SKM-1 (cell line): ENCODE data around the gene KATNBL1.

Experiments used
- DNase-seq: peaks from one replicate; lab custom pipeline; 2025; ENCODE audit not compliant: unreplicated experiment; lab: John Stamatoyannopoulos, UW

Gene KATNBL1, protein sequence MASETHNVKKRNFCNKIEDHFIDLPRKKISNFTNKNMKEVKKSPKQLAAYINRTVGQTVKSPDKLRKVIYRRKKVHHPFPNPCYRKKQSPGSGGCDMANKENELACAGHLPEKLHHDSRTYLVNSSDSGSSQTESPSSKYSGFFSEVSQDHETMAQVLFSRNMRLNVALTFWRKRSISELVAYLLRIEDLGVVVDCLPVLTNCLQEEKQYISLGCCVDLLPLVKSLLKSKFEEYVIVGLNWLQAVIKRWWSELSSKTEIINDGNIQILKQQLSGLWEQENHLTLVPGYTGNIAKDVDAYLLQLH

DNA sequence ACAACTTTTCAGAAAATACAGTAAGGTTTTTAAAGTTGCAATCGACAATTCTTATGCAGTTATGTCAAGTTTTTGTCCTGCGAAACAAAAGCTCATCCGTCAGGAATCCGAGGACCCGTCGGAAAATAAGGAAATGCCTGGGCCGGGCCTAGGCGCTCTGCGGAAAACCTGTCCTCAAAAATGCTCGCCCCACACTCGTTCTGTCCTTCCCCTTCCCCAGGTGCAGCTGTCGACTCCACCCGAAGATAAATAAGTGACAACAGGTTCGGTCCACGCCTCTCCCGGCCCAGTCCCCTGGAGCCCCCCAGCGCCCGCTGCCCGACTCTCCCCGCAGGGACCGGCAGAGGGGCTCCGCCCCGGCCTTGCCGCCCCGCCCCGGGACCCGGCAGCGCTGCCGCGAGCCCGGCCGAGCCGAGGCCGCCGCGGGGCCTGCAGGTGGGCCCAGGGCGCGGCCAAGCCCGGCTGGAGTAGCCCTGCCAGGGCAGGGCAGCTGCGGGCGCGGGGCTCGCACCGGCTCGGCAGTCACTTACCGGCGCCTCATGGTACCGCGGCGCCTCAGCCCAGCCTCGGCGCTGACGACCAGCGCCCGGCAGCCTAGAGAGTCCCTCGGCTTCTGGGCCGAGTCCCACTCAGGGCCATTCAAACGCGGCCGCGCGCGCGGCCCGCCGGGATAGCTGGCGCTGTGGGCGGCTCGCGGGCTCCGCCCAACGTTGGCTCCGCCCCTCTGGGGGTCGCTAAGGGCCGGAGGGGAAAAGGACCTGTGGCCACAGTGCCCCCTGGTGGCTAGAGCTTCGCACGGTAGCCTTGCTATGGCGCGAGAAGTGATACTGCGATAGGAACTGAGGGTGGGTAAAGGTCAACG, at the start of gene KATNBL1:
TSS of gene KATNBL1 (minus strand) at position 676 of the 862 bp plus-strand sequence. CDS start 46,420 bp downstream, outside the sequence.
- DNase-seq = peak; percentile 80

DNA sequence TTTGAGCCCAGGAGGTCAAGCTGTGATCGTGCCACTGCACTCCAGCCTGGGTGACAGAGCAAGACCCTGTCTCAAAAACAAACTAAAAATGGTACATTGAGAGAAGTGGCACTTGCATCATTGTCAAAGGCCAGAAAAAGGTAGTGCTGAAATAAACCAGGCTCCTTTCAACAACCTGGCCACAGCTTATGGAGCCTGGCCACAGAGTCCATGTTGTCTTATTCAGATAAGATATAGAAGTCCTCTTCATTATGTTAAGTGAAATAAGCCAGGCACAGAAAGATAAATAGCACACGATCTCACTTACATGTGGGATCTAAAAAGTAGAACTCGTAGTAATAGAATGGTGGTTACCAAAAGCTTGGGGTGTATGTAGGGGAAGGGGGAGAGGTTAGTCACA, 49.7 kb upstream of the KATNBL1 start:
- no peak for DNase-seq

DNA sequence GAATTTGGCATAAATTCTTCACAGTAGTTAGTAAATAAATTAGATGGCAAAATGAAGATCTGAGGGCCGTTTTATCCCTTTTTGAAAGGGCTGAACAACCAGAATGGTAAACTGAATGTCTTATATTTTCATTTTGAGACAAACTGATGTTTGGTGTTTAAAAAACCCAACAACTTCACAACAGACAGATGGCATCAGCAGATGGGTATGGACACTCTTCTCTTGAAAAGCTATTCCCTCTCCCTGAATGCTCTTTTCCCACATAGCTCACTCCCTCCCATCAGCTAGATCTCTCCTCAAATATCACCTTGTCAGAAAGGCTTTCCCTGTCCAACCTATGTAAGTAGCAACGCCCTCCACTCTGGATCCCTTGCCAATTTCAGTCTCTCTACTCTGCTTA, 48.3 kb upstream of the KATNBL1 start:
- DNase-seq = no peak

DNA sequence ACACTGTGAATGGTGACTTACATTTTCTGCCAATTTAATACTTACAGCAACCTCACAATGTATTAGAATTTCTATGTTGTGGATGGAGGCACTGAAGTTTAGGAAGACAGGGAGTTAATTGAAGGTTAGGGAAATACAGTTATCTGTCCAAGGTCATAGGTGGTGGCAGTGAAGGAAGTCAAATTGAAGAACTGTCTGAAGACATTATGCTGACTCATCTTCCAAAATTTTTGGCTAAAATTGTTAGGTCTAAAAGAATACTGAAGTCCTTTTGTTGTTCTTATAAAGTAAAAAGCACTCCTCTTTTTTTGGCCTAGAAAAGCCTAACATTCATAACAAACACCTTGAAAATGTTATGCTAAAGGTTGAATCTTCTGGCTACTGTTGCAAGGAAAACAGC, 42.6 kb upstream of the KATNBL1 start:
- no peak for DNase-seq

DNA sequence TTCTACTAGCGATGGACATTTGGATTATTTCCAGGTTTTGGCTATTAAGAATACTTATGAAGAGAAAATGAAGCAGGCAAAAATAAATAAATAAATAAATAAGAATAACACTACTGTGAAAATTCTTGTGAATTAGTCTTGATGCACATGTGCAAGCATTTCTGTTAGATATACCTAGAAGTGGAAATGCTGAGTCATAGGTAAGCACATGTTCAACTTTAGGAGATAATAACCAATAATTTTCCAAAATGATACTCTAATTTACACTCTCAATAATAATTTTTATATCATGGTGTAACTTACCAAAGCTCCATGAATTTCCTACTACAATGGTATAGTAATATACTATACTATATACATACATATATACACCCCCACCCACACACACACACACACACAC, 38.3 kb upstream of the KATNBL1 start:
- no peak for DNase-seq

DNA sequence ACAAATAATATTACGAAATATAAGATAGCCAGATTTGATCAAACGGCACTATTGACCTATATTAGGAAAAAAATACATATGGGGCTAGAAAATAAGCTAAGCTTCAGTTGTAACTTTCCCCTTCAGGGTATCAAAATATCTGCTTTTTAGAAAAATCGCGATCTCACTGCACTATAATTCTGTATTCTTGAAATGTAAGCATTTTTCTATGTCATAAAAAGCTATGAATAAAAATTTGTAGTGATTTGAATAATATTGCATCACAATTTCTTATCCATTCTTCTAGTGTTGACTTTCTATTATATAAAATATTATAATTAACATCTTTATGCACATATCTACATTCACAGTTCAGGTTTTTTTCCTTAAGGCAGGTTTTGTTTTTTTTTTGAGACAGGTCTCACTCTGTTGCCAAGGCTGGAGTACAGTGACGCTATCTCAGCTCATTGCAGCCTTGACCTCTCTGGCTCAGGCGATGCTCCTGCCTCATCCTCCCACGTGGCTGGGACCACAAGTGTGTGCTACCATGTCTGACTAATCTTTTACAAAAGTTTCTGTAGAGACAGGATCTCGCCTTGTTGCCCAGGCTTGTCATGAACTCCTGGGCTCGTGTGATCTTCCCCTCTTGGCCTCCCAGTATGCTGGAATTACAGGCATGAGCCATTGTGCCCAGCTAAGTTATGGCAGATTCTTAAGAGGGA, 36.5 kb upstream of the KATNBL1 start:
- no peak for DNase-seq

DNA sequence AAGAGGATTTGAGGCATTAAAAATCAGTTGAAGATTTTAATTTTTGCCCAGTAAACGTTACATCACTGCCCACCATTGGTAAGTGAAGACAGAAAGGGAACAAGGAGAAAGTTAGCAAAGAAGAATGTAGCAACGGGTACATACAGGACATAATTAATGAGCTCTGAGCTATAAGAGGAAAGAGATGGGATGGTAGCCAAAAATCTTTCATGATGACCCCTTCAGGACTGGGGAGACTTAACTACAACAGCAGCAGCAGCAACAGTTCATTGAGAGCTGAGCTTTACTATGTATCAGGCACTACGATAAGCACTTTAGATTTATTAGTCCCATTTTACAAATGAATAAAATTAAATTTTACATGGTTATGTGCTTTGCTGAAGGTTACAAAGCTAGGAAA, 33.3 kb upstream of the KATNBL1 start:
- no peak for DNase-seq

DNA sequence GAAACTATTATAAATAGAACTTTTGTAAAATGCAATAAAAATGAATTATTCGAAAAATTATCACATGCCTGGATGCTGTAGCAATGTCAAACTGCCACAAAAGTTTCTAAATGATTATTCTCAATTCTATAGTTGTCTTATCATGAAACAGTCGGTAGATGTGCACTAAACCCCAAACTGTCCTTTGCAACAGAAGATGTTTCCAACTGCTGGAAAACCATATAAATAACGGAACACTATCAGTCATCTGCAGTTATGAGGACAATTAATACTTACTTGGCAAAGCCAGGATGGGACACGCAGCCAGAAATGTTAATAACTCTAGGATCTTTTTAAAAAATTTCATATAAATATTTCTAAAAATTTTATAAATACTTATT, 32.4 kb upstream of the KATNBL1 start:
- no peak for DNase-seq

DNA sequence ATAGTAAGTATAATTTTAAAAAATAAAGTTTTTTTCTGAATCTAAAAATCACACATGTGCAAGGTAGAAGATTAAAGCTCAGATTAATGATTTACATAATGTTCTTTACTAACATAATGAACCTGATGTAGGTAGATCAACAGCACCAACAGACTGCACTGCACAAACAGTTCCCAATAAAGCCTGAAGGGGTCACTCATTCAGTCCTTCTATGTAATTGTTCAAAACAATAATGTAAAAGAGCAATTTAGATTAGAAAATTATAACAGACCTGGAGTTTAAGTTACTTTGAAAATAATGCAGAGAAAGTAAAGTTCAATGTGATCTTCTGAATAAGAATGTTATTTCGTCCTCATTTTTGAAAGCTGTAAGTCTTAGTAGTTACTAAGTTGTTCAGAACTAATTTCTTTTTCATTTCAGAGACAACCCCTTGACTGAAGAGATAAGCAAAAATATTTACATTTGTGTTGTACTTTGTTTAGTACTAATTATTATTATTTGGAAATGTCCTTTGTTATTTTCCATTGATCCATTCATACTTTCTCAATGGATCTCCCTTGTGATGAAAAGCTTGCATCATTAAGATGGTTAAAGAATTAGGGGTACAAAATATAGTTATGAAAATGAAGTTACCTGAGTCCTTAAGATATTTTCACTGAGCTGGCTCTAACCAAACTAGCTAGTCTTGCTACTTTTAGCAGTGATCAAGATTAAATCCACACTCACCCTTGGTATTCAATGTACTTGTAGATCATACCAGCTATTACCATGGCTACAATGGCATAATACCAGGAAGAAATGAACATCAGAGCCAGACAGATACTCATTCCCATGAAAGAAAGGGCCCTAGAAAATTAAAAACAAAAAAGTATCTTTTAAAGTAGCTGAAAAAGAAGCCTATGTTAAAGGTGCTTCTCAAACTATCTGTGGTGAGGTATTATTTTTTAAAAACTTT, 31.8 kb upstream of the KATNBL1 start:
- no peak for DNase-seq

DNA sequence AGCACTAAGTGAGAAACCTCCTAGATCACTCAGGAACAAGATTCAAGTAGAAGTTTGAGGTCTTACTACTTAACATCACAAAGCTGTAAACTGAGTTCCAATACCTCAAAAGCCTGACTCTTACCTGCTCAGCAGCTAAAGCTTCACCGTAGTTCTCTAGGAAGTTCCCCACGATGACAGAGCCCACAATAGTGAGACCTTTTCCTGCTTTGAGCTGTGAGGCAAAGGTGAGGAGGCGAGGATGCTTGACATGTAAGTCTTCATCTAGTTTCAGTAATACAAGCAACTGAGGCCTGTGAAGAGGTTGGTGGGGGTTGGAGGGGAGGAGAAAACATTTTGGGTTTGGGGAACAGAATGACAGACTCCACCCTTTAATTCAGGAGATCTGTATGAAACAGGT, 30.6 kb upstream of the KATNBL1 start:
- no peak for DNase-seq

DNA sequence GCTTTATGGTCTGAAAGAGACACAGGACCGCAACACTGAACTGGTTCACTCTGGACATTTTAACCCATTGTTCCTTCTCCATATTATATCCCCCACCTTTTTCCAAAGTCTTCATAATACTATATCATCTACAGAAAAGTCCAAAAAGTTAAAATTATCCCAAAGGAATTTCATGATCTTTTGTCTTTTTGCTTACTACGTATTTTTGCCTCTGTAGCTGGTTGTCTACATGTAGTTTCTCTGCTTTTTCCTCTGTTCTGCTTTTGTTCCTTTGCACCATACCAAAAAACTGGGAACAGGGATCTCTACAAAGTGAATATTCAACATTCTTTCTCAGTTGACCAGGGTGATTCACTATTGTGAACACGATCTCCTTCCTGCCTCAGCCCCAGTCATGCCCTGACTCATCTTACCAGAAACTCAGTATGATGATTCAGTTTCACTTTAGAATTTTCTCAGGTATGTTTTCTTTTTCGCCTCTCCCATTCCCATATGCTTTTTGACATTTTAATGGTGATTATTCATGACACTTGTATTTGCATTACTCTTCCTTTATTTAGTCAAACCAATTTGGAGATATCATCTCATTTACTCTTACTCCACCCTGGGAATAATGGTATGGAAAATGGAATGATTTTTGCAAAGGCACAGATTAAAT, 29.4 kb upstream of the KATNBL1 start:
- no peak for DNase-seq

DNA sequence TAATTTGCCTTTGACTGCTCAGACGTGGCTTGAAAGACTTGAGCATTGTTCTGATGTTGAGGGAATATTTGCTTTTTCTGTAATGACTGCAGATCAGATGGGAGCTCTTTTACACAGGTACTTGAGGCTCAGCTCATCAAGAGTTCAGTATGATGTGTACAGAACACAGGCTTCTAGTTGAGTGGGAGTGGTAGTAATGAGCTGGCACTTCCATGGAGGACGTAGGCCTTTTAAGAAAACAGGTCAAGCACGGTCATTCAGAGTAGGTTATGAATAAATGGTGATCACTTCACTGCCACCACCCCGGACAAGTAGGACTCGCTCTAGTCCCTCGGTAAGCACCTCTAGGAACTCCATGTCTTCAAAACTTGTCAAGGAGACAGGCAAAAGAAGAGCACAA, 23.7 kb upstream of the KATNBL1 start:
- DNase-seq = no peak

DNA sequence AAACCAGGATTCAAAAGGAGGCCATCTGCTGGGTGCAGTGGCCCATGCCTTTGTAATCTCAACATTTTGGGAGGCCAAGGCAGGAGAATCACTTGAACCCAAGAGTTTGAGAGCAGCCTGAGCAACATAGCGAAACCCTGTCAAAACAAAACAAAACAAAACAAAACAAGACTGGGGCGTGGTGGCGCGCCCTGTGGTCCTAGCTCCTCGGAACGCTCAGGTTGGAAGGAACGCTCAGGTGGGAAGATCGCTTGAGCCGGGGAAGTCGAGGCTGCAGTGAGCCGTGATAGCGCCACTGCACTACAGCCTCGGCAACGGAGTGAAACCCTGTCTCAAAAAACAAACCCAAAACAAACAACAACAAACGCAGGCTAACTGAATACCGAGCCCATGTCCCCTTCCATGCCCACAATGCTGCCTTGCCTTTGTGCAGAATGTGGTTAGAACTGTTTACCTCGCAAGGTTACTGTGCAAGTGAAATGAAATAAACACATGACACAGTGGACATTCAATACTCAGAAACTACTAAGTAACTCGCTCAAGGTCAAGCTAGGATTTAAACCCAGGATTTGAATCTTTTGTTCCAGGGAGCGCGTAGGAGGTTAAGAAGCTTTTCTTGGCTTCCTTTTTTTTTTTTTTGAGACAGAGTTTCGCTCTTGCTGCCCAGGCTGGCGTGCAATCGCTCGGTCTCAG, 14.2 kb upstream of the KATNBL1 start:
- no peak for DNase-seq

DNA sequence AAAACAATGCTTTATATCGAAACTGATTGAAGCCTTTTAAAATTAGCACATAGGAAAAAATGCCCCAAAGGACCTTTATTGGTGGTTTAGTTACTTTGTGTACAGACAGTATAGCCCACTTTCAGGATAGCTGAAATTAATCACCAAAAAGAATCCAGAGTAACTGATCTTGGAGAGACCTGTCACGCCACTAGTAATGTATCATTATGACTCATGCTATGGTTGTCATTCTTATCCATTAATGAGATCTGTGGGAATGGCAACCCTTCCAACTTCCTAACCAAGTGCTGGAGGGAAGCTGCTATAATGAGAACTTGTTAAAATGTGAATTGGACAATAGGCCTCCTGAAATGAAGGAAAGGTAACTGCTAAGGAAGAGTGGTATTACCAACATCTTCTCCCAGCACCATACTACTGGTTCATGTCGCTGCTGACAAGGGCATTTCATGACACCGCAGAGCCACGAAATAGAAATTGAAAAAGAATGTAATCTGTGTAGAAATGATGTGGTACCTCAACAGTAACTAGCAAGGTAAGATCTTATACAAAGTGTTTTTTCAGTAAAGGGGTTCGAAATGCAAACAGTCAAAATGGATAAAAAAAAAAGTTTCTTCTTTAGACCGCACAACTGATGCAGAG, 7.8 kb upstream of the KATNBL1 start:
- no peak for DNase-seq

DNA sequence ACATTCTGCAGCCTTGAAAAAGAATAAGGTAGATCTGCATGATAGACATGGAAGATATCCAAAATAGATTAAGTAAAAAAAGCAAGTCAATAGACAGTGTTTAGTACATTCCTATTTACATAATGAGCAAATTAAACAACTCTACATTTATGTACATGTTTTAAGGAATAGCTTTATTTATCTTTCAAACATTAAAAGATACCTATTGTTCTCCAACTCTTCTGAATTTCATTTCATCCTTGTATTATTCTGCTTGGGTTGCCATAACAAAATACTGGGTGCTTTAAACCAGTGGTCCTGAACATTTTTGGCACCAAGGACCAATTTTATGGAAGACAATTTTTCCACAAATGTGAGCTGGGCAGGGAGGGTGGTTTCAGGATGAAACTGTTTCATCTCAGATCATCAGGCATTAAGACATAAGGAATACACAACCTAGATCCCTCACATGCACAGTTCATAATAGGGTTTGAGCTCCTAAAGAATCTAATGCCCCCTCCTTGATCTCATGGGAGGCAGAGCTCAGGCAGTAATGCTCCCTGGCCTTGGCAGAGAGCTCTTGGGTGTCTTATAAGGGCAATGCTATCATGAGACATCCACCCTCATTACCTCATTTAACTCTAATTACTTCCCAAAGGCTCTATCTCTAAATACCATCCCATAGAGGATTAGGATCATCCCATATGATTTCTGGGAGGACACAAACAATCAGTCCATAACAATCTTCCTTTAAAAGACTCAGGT, 6.8 kb upstream of the KATNBL1 start:
- no peak for DNase-seq

DNA sequence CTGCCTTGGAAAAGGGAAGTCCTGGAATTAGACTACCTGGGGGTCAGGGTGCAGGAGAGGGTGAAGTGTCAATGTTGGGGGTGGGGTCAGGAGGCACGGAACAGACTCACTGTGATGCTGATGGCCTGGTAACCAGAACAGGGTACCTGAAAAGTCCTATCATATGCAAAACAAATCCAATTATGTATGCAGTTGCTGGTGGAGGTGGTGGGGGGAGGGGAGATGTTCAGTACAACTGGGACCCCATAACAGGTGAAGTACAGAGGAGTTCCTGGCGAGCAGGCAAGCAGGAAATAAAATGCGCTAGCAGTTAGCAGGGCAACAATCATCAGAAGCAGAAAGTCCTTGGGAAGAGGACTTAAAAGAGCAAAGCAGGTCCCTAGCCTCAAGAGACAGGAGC, 4.2 kb upstream of the KATNBL1 start:
- no peak for DNase-seq

DNA sequence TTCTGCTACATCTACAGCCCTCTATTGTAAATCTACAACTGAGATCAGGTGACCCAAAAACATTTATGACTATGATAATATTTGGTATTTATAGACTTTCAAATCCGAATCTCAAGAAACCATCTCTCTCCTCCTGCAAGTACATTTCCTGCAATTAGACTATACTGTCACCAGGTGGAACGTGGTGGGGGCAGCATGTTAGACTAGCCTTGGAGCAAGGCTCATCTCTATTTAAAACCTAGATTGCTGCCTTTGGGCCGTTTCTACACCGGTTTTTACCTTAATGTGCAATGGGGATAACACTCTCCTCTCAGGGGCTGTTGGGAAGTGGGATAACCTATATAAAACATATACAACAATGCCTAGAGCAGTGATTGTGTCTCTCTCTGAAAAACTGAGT, 3.8 kb upstream of the KATNBL1 start:
- no peak for DNase-seq

DNA sequence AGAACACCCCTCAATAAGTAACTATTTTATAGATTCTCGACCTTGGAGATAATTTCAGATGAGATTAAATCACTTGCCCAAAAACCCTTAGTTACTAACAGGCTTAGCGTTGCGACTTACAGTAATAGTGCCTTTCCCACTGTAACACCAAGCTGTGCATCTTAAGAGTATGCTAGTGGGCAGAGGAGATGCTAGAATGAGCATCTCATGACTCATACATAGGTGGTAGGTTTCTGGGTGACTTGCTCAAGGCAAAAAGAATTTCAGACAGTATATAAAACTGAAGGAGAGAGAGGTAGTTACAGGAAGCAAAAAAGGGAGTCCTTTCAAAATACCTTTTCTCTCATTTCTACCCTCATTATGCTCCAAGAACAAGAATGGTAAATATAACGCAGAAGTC, 3.9 kb downstream of the KATNBL1 start:
- no peak for DNase-seq
